Fibroblast of the aortic adventitia (primary cell): Measurements from ENCODE around the gene SUV39H2. TPM values are rescaled to one million over a fixed set of nuclear protein-coding genes. Genes with fewer than 3 reads are reported as not detected.
A peak's percentile ranks its signal among the peaks of the same experiment; 100 is the strongest.

Experiments
- DNase-seq: peaks from one replicate; pipeline ENCODE4 v3.0.0-alpha.2; 2010; ENCODE audit warnings: low read depth
- H3K4me3 ChIP-seq: 2 replicates; pipeline ENCODE4 v1.5.1; 2011; ENCODE audit warnings: low read depth, mild to moderate bottlenecking, control low read depth, low read length, moderate library complexity
- CTCF ChIP-seq: IDR thresholded peaks from 2 replicates; pipeline ENCODE4 v1.5.1; 2011; ENCODE audit warnings: mild to moderate bottlenecking, low read length, control low read depth, inconsistent platforms; ENCODE audit not compliant: insufficient read depth
- total RNA-seq: library from RNA; depleted of rRNA; stranded (reverse); fragments of >200 nt; gene quantifications from 2 replicates; pipeline ENCODE4 v1.2.3, GENCODE V29; 2012; ENCODE audit warnings: low replicate concordance

SUV39H2 gene
- 6.5 and 26.8 TPM in 2 replicates for total RNA-seq

- peak within 1 kb of the TSS; percentile 96 for H3K4me3 ChIP-seq
- DNase-seq: peak; percentile 91
- no peak for TF ChIP-seq CTCF
These were observed at the start of gene SUV39H2 for GRCh38 chr10:14878266-14879123. TSS of gene SUV39H2 (plus strand) at chr10:14878866. CDS start at chr10:14878889, 23 bp downstream.

- no peak for TF ChIP-seq CTCF
- DNase-seq: no peak
- H3K4me3 ChIP-seq: no peak overlapping the region
These were observed 45.6 kb upstream of the SUV39H2 start for GRCh38 chr10:14833106-14833505.

- DNase-seq: no peak
- TF ChIP-seq CTCF: no peak
- no peak overlapping the region for H3K4me3 ChIP-seq
These were observed 42.5 kb upstream of the SUV39H2 start for GRCh38 chr10:14836208-14836607.

- DNase-seq: no peak
- peak overlapping the region; percentile 88 for H3K4me3 ChIP-seq
- TF ChIP-seq CTCF: no peak
These were observed 41.5 kb upstream of the SUV39H2 start for GRCh38 chr10:14837003-14837756.

- no peak for TF ChIP-seq CTCF
These were observed 40.7 kb upstream of the SUV39H2 start, which contains the start of the genes CDNF, HSPA14 and MSANTD7 for GRCh38 chr10:14837757-14838581. TSS of gene CDNF (minus strand) at chr10:14838037. CDS start at chr10:14837946, 91 bp downstream. TSS of gene HSPA14 (plus strand) at chr10:14838306. CDS start at chr10:14838403, 97 bp downstream. TSS of gene MSANTD7 (plus strand) at chr10:14838306. CDS start at chr10:14842285, 3,979 bp downstream.

More at GRCh38 chr10:14837757-14838581, 40.7 kb upstream of the SUV39H2 start, which contains the start of the genes CDNF, HSPA14 and MSANTD7:
- peak; percentile 99 for DNase-seq
- peak within 1 kb of the TSS; percentile 88 for H3K4me3 ChIP-seq
